Urinary bladder (tissue), 4 donors: Measurements from ENCODE around the gene NUFIP2. TPM values are rescaled to one million over a fixed set of nuclear protein-coding genes. Genes with fewer than 3 reads are reported as not detected.
"Not testable (repeated sequence)": the region's sequence is repeated elsewhere in the genome, so short reads cannot be mapped to it uniquely, and the experiment has no call there.

ENCODE experiments used
- DNase-seq: peaks from one replicate; pipeline ENCODE4 v3.0.0-alpha.2; 2015; ENCODE audit errors: extremely low spot score
- H3K27ac ChIP-seq: one replicate; pipeline ENCODE4 v1.5.1; 2013; ENCODE audit warnings: low read depth, mild to moderate bottlenecking, moderate library complexity
- H3K36me3 ChIP-seq: one replicate; pipeline ENCODE4 v1.6.1; 2013; ENCODE audit warnings: mild to moderate bottlenecking, moderate library complexity; ENCODE audit not compliant: insufficient read depth
- H3K4me1 ChIP-seq: one replicate; pipeline ENCODE4 v1.6.1; 2013; ENCODE audit warnings: mild to moderate bottlenecking, moderate library complexity; ENCODE audit not compliant: insufficient read depth
- H3K4me3 ChIP-seq: one replicate; pipeline ENCODE4 v1.5.1; 2013; ENCODE audit warnings: low read depth, low read length
- WGBS: extraction: QIAGEN DNeasy Blood & Tissue Kit; methylation state at CpG from one replicate; pipeline ENCODE4 v1.1.7; 2013; 5-methylcytosine and 5-hydroxymethylcytosine counted together
- polyA plus RNA-seq: library from polyadenylated mRNA; stranded (reverse); fragments of 200-250 nt; gene quantifications from one replicate; pipeline ENCODE4 v1.2.3, GENCODE V29; 2013
- total RNA-seq: library from RNA; depleted of rRNA; stranded (reverse); fragments of >200 nt; gene quantifications from one replicate; pipeline ENCODE4 v1.2.3, GENCODE V29; 2014
- donor health status: healthy with polysubstance abuse.
- donor health status: healthy.

NUFIP2 gene
- total RNA-seq (71.4 TPM), polyA plus RNA-seq (11.0 TPM)

DNA sequence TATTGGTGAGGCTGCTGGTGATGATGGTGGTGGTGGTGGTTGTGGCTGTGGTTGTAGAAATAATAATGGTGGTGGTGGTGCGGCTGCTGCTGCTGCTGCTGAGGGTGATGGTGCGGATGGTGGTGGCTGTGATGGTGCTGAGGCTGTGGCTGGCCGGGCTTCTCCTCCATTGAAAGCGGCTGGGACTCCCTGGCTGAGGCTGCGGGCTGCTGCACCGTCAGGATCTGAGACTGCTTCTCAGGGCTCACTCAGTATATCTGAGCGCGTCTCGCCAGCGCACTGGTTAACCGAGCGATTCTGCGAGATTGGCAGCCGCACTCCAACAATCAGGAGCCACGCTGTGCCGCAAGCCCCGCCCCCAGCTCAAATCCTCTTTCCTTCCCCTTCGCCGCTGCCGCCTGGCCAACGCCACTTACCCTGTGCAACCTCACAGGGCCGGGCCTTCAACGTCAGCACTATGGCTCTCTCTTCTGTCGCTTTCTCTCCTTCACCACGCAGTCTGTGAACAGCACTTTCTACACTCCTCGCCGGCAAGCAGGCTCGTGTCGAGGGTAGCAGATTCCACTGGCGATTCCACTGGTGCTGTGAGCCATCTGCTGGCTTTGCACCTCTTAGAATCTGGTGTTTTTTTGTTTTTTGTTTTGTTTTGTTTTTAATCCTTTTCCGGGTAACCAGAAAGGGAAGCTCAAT is at the start of gene NUFIP2:
Gene NUFIP2, minus strand, starts transcription at position 259 of the 690 bp plus-strand sequence. Its CDS starts 89 bp downstream, at position 170.
- under 1% methylated on average over 31 of the region's 31 CpGs for WGBS
- Histone ChIP-seq H3K27ac (peak within 1 kb of the TSS; percentile 96), H3K4me3 (peak within 1 kb of the TSS; percentile 95), H3K4me1 (no peaks in the 10 kb centered on the region), H3K36me3 (no peaks in the 10 kb centered on the region)
- peak; percentile 98 for DNase-seq

- no peak for DNase-seq
- no peak overlapping the region for H3K4me3 ChIP-seq
- no peak overlapping the region for H3K27ac ChIP-seq
- WGBS: 83% methylated on average over 11 of the region's 11 CpGs
- H3K4me1 ChIP-seq: no peaks in the 10 kb centered on the region
- H3K36me3 ChIP-seq: no peaks in the 10 kb centered on the region
Observed at GRCh38 chr17:29342158-29342765, 48.3 kb upstream of the NUFIP2 start.

GRCh38 chr17:29341726-29342125 is 47.8 kb upstream of the NUFIP2 start:
- Histone ChIP-seq H3K27ac (no peak overlapping the region), H3K4me1 (no peaks in the 10 kb centered on the region), H3K36me3 (no peaks in the 10 kb centered on the region), H3K4me3 (no peak overlapping the region)
- no peak for DNase-seq
- WGBS: 83% methylated on average over 2 of the region's 2 CpGs

DNA sequence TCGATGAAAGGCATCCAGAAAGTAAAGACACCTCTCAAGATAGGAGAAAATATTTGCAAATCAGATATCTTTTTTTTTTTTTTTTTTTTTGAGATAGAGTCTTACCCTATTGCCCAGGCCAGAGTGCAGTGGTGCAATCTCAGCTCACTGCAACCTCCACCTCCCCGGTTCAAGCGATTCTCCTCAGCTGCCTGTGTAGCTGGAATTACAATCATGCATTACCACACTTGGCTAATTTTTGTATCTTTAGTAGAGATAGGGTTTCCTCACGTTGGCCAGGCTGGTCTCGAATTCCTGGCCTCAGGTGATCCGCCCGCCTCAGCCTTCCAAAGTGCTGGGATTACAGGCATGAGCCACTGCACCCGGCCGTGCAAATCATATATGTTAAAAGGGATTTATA is 45.1 kb upstream of the NUFIP2 start:
- not testable (repeated sequence) for DNase-seq, H3K4me3 ChIP-seq, H3K36me3 ChIP-seq, H3K27ac ChIP-seq, H3K4me1 ChIP-seq
- 76% methylated on average over 9 of the region's 9 CpGs for WGBS

- Histone ChIP-seq H3K27ac (no peak overlapping the region), H3K4me3 (no peak overlapping the region), H3K4me1 (no peaks in the 10 kb centered on the region), H3K36me3 (no peaks in the 10 kb centered on the region)
- DNase-seq: no peak
- WGBS: 58% methylated on average over 1 of the region's 1 CpG
Observed at GRCh38 chr17:29331708-29332085, 37.7 kb upstream of the NUFIP2 start.

- no peaks in the 10 kb centered on the region for H3K4me1 ChIP-seq
- no peak for DNase-seq
- 73% methylated on average over 3 of the region's 3 CpGs for WGBS
- no peak overlapping the region for H3K4me3 ChIP-seq
- no peak overlapping the region for H3K27ac ChIP-seq
- no peaks in the 10 kb centered on the region for H3K36me3 ChIP-seq
Observed at GRCh38 chr17:29331075-29331707, 37.2 kb upstream of the NUFIP2 start.

DNA sequence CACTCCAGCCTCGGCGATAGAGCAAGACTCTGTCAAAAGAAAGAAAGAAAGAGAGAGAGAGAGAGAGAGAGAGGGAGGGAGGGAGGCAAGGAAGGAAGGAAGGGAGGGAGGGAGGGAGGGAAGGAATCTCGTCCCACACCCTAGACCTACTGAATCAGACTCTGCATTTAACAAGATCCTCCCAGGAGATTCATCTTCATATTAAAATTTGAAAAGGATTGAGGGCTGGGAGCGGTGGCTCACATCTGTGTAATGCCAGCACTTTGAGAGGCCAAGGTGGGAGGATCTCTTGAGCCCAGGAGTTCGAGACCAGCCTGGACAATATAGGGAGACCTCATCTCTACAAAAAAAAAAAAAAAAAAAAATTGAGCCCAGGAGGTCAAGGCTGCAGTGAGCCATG is 33.5 kb upstream of the NUFIP2 start:
- Histone ChIP-seq H3K4me3 (no peak overlapping the region), H3K4me1 (no peaks in the 10 kb centered on the region), H3K27ac (no peak overlapping the region), H3K36me3 (no peaks in the 10 kb centered on the region)
- DNase-seq: no peak
- 67% methylated on average over 5 of the region's 5 CpGs for WGBS

DNA sequence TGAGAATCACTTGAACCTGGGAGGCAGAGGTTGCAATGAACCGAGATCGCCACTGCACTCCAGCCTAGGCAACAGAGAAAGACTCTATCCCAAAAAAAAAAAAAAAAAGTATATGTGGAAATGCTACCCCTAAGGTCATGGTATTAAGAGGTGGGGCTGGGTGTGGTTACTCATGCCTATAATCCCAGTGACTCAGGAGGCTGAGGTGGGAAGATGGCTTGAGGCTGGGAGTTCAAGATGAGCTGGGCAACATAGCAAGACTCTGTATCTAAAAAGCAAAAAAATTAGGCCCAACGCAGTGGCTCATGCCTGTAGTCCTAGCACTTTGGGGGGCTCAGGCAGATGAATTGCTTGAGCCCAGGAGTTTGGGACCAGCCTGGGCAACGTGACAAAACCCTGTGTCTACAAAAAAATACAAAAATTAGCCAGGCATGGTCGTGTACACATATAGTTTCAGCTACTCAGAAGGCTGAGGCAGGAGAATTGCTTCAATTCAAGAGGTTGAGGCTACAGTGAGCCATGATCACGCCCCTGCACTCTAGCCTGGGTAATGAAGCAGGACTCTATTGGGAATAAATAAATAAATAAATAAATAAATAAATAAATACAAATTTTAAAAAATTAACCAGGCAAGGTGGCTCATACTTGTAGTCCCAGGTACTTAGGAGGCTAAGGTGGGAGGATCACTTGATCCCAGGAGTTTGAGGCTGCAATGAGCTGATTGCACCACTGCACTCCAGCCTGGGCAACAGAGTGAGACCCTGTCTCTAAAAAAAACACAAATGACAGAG is 32.3 kb upstream of the NUFIP2 start:
- Histone ChIP-seq H3K4me1 (no peaks in the 10 kb centered on the region), H3K4me3 (no peak overlapping the region), H3K27ac (no peak overlapping the region), H3K36me3 (no peaks in the 10 kb centered on the region)
- no peak for DNase-seq
- WGBS: 89% methylated on average over 6 of the region's 6 CpGs

- WGBS: 77% methylated on average over 2 of the region's 2 CpGs
- H3K27ac ChIP-seq: no peak overlapping the region
- H3K36me3 ChIP-seq: no peaks in the 10 kb centered on the region
- DNase-seq: no peak
- no peaks in the 10 kb centered on the region for H3K4me1 ChIP-seq
- H3K4me3 ChIP-seq: no peak overlapping the region
Observed at GRCh38 chr17:29322363-29322762, 28.4 kb upstream of the NUFIP2 start.

GRCh38 chr17:29303386-29303785 is 9.4 kb upstream of the NUFIP2 start:
- DNase-seq: no peak
- Histone ChIP-seq H3K36me3 (no peaks in the 10 kb centered on the region), H3K27ac (no peak overlapping the region), H3K4me3 (no peak overlapping the region), H3K4me1 (no peaks in the 10 kb centered on the region)
- WGBS: 84% methylated on average over 3 of the region's 3 CpGs

GRCh38 chr17:29299031-29299430 is 5.1 kb upstream of the NUFIP2 start:
- H3K36me3 ChIP-seq: no peaks in the 10 kb centered on the region
- WGBS: 89% methylated on average over 2 of the region's 2 CpGs
- DNase-seq: no peak
- H3K4me1 ChIP-seq: no peaks in the 10 kb centered on the region
- H3K27ac ChIP-seq: no peak overlapping the region
- no peak overlapping the region for H3K4me3 ChIP-seq

DNA sequence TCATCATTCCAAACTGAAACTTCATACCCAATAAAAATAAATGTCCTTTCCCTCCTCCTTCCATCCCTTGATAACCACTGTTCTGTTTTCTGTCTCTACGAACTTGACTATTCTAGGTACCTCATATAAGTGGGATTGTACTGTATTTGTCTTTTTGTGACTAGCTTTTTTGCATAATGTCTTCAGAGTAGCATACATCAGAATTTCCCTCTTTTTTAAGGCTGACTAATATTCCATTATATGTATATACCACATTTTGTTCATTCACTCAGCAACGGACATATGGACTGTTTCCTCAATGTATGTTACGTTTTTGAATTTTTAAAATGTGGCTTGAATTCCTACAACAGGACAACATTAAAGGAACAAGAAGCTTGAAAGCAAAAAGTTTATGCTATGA is 1.5 kb upstream of the NUFIP2 start:
- Histone ChIP-seq H3K4me3 (no peak overlapping the region), H3K27ac (no peak overlapping the region), H3K4me1 (no peaks in the 10 kb centered on the region), H3K36me3 (no peaks in the 10 kb centered on the region)
- WGBS: 90% methylated on average over 3 of the region's 3 CpGs
- no peak for DNase-seq

- 1% methylated on average over 2 of the region's 2 CpGs for WGBS
- DNase-seq: no peak
- H3K36me3 ChIP-seq: no peaks in the 10 kb centered on the region
- H3K4me1 ChIP-seq: no peaks in the 10 kb centered on the region
- peak overlapping the region; percentile 44 for H3K4me3 ChIP-seq
- H3K27ac ChIP-seq: peak overlapping the region; percentile 87
Observed at GRCh38 chr17:29294580-29294900, 592 bp upstream of the NUFIP2 start.
